Gastroesophageal sphincter (tissue), 4 donors: ENCODE results near the gene KCNH3. TPM values are rescaled to one million over a fixed set of nuclear protein-coding genes. Genes with fewer than 3 reads are reported as not detected.

ENCODE experiments used
- ATAC-seq: fragments of 150-250 bp; one replicate; pipeline ENCODE4 v1.9.1; 2016; ENCODE audit warnings: mild to moderate bottlenecking, moderate library complexity
- H3K27ac ChIP-seq, 4 donors: fragments of 200-600 bp; sonication (generic) in 3 of 4; 1 replicate in 3 of 4; 2 replicates in 1 of 4; pipeline ENCODE4 v1.5.1; 2016 to 2019
- H3K27me3 ChIP-seq: fragments of 200-600 bp; sonication (generic); one replicate; pipeline ENCODE4 v1.5.1; 2019
- H3K36me3 ChIP-seq, 2 donors: fragments of 200-600 bp; sonication (generic); one replicate each; pipeline ENCODE4 v1.5.1; 2019; ENCODE audit warnings: control low read depth in 1 of 2
- H3K4me1 ChIP-seq, 3 donors: fragments of 200-600 bp; sonication (generic); 1 replicate in 2 of 3; 2 replicates in 1 of 3; pipeline ENCODE4 v1.5.1; 2016 to 2019; ENCODE audit warnings: control low read depth in 2 of 3
- H3K4me3 ChIP-seq, 2 donors: fragments of 200-600 bp; sonication (generic); one replicate each; pipeline ENCODE4 v1.5.1; 2019; ENCODE audit warnings: mild to moderate bottlenecking in 1 of 2, moderate library complexity in 1 of 2
- H3K9me3 ChIP-seq, 3 donors: fragments of 200-600 bp; sonication (generic); one replicate each; pipeline ENCODE4 v1.5.1; 2017 to 2019; ENCODE audit warnings: control low read depth in 2 of 3
- CTCF ChIP-seq, 4 experiments: fragments of 200-600 bp in 2 of 4; fragments of 450-650 bp in 2 of 4; sonication (generic) in 1 of 4; IDR thresholded peaks; one replicate each; pipeline ENCODE4 v1.5.1; 2017 to 2019; ENCODE audit warnings: antibody characterized with exemption in 4 of 4, mild to moderate bottlenecking in 2 of 4, moderate library complexity in 2 of 4
- EP300 ChIP-seq: sonication (generic); formaldehyde crosslinking; IDR thresholded peaks from one replicate; pipeline ENCODE4 v1.6.1; 2017; ENCODE audit warnings: antibody characterized with exemption, mild to moderate bottlenecking
- POLR2A ChIP-seq, 2 donors: fragments of 450-650 bp; IDR thresholded peaks; one replicate each; pipeline ENCODE4 v1.6.1; 2017; ENCODE audit warnings: antibody characterized with exemption in 2 of 2, mild to moderate bottlenecking in 2 of 2, moderate library complexity in 1 of 2
- POLR2AphosphoS5 ChIP-seq: sonication (generic); formaldehyde crosslinking; IDR thresholded peaks from one replicate; pipeline ENCODE4 v1.6.1; 2017; ENCODE audit warnings: antibody characterized with exemption
- WGBS, 2 donors: methylation state at CpG; one replicate each; pipeline ENCODE4 v1.1.5; 2018; ENCODE audit warnings: low coverage in 1 of 2; 5-methylcytosine and 5-hydroxymethylcytosine counted together
- total RNA-seq, 4 donors: library from RNA; depleted of rRNA; stranded (reverse); fragments of >200 nt; gene quantifications; one replicate each; pipeline ENCODE4 v1.1.0, GENCODE V29; 2016

Gene KCNH3
- total RNA-seq, 4 donors from 2014 or later = 0.13 to 0.69 (median 0.31) TPM; not detected in 1

GRCh38 chr12:49568442-49569162 lies 29.8 kb downstream of the KCNH3 start:
- 1% methylated on average over 17 to 19 of the region's 19 CpGs for WGBS, 2 donors
- peaks cover 0 to 54% (median 26%) of the 10 kb centered on the region in 3 donors for H3K4me1 ChIP-seq
- TF ChIP-seq CTCF (IDR thresholded peaks at IDR 0.05) (no peak), POLR2AphosphoS5 (no peak), EP300 (no peak), POLR2A (IDR thresholded peaks at IDR 0.05) (no peak)
- no peaks in the 10 kb centered on the region for H3K9me3 ChIP-seq
- H3K27me3 ChIP-seq = no peaks in the 10 kb centered on the region
- peaks cover 0 to 26% of the 10 kb centered on the region in 2 donors for H3K36me3 ChIP-seq
- peak overlapping the region in 3 of 4 donors; percentile 82 to 87 (median 87) for H3K27ac ChIP-seq
- ATAC-seq = no peak
- H3K4me3 ChIP-seq = peak overlapping the region; percentile 45 to 57

GRCh38 chr12:49577589-49578315 lies 38.9 kb downstream of the KCNH3 start:
- TF ChIP-seq POLR2AphosphoS5 = no peak
- no peak for TF ChIP-seq CTCF (IDR thresholded peaks at IDR 0.05)
- TF ChIP-seq EP300 = no peak
- TF ChIP-seq POLR2A (IDR thresholded peaks at IDR 0.05) = no peak
- no peak overlapping the region for H3K27ac ChIP-seq
- H3K9me3 ChIP-seq = no peaks in the 10 kb centered on the region
- ATAC-seq = no peak
- H3K4me3 ChIP-seq = no peak overlapping the region
- peaks cover 0 to 27% (median 3%) of the 10 kb centered on the region in 3 donors for H3K4me1 ChIP-seq
- peaks cover 0 to 42% of the 10 kb centered on the region in 2 donors for H3K36me3 ChIP-seq
- 71 to 81% methylated on average over 5 to 7 of the region's 9 CpGs for WGBS, 2 donors
- H3K27me3 ChIP-seq = no peaks in the 10 kb centered on the region

GRCh38 chr12:49578471-49579112 lies 39.8 kb downstream of the KCNH3 start:
- no peaks in the 10 kb centered on the region for H3K27me3 ChIP-seq
- H3K4me3 ChIP-seq = no peak overlapping the region
- H3K4me1 ChIP-seq = peaks cover 0 to 35% (median 7%) of the 10 kb centered on the region in 3 donors
- no peaks in the 10 kb centered on the region for H3K9me3 ChIP-seq
- no peak for ATAC-seq
- H3K27ac ChIP-seq = no peak overlapping the region
- TF ChIP-seq POLR2AphosphoS5 = no peak
- no peak for TF ChIP-seq POLR2A (IDR thresholded peaks at IDR 0.05)
- no peak for TF ChIP-seq EP300
- no peak for TF ChIP-seq CTCF (IDR thresholded peaks at IDR 0.05)
- H3K36me3 ChIP-seq = peaks cover 0 to 42% of the 10 kb centered on the region in 2 donors
- 79 to 93% methylated on average over 9 to 10 of the region's 13 CpGs for WGBS, 2 donors

- Histone ChIP-seq H3K4me3 (no peak overlapping the region), H3K27ac (peak overlapping the region in 3 of 4 donors; percentile 1 to 55 (median 43)), H3K9me3 (no peaks in the 10 kb centered on the region), H3K36me3 (peaks cover 0 to 29% of the 10 kb centered on the region in 2 donors), H3K4me1 (peaks cover 0 to 43% (median 8%) of the 10 kb centered on the region in 3 donors), H3K27me3 (no peaks in the 10 kb centered on the region)
- WGBS, 2 donors = no CpG with 5 or more reads among the region's 8 CpGs
- ATAC-seq = peak; percentile 78
- TF ChIP-seq CTCF (IDR thresholded peaks at IDR 0.05) (peak in 3 of 4 experiments; percentile 72 to 84 (median 76)), EP300 (no peak)
Observed at GRCh38 chr12:49580572-49581535, 42.0 kb downstream of the KCNH3 start.
